Endothelial cell of umbilical vein (primary cell): ENCODE results near the gene MARF1.

Experiments used
- EZH2 ChIP-seq: IDR thresholded peaks from 2 replicates; pipeline ENCODE4 v1.6.1; 2012; ENCODE audit warnings: borderline replicate concordance, low read depth, mild to moderate bottlenecking, moderate library complexity, low read length, inconsistent platforms; ENCODE audit not compliant: severe bottlenecking
- TF ChIP-seq, protein P1 (sequence below), 2 donors: IDR thresholded peaks; 1 replicate in 1 of 2; 2 replicates in 1 of 2; pipeline ENCODE4 v1.5.1; 2011; ENCODE audit warnings: low read length in 2 of 2, mild to moderate bottlenecking in 2 of 2, moderate library complexity in 2 of 2, control low read depth in 1 of 2, inconsistent platforms in 1 of 2, low read depth in 1 of 2; ENCODE audit not compliant: insufficient read depth in 1 of 2; ENCODE audit errors: extremely low read depth in 1 of 2

DNA sequence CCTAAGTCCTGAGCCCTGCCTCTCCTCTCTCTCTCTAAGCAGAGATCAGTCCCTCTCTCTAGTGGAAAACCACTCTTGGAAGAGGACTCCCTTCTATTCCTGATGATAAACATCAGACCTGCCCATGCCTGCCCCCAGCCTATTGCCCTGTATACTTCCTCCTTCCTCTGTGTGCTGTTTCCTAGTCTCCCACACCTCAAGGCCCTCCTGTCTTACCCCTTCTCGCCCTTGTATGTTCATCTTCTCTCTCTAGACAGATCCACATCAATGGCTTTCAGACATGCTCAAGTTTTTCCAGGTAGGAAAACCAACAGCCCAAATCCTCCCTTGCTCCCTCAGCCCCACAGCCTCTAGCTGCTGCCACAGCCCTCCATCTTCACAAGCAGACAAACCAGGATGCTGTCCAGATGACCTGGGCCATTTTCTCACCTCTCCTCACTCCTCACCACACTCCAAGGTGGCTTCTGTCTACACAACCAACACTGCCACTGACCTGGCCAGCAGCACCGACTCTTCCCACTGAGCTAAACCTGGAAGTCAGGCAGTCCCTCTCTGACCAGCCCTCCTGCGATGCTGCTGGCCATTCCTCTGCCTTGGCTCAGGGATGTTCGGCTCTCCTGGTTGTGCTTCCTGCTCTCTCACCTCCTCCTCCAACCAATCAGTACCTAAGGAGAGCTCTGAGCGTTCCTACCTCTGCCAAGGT is 36.3 kb downstream of the MARF1 start:
- TF ChIP-seq, protein P1, sequence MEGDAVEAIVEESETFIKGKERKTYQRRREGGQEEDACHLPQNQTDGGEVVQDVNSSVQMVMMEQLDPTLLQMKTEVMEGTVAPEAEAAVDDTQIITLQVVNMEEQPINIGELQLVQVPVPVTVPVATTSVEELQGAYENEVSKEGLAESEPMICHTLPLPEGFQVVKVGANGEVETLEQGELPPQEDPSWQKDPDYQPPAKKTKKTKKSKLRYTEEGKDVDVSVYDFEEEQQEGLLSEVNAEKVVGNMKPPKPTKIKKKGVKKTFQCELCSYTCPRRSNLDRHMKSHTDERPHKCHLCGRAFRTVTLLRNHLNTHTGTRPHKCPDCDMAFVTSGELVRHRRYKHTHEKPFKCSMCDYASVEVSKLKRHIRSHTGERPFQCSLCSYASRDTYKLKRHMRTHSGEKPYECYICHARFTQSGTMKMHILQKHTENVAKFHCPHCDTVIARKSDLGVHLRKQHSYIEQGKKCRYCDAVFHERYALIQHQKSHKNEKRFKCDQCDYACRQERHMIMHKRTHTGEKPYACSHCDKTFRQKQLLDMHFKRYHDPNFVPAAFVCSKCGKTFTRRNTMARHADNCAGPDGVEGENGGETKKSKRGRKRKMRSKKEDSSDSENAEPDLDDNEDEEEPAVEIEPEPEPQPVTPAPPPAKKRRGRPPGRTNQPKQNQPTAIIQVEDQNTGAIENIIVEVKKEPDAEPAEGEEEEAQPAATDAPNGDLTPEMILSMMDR (IDR thresholded peaks at IDR 0.05; ENCODE audit: extremely low read depth in 1 of 2, insufficient read depth in 1 of 2, low read depth in 1 of 2, low read length in 2 of 2): no peak
- TF ChIP-seq EZH2: no peak
